Measurements from ENCODE around the gene KHSRP. TPM values are rescaled to one million over a fixed set of nuclear protein-coding genes. Genes with fewer than 3 reads are reported as not detected.
"Not testable (repeated sequence)": the region's sequence is repeated elsewhere in the genome, so short reads cannot be mapped to it uniquely, and the experiment has no call there.

KHSRP gene
- total and polyA plus RNA-seq, 10 of the 15 experiments (the other 5 are each of a cell fraction or from before 2014, with no cell fraction given), result 4.8 to 440 (median 82.0) TPM

GRCh38 chr19:6429419-6430221, 5.0 kb upstream of the KHSRP start:
- no peak for DNase-seq (ENCODE audit: low read depth, low spot score)
- H3K4me1 ChIP-seq (ENCODE audit: control insufficient read depth, insufficient read depth, low read length), result peaks cover 5% of the 10 kb centered on the region
- SMC1A ChIA-PET (ENCODE audit: uncharacterized antibody, unreplicated experiment), result no interaction called here
- TF ChIP-seq PML (IDR thresholded peaks at IDR 0.05; ENCODE audit: low read length) (no peak), ZNF24 (IDR thresholded peaks at IDR 0.05) (no peak), HDAC2 (IDR thresholded peaks at IDR 0.05) (no peak), STAT3 (IDR thresholded peaks at IDR 0.05; ENCODE audit: low read depth, low read length) (no peak), NFYA (IDR thresholded peaks at IDR 0.05; ENCODE audit: borderline replicate concordance, low read depth, low read length) (no peak), NR2F1 (conservative IDR thresholded peaks at IDR 0.05) (no peak), JUND (IDR thresholded peaks at IDR 0.05; ENCODE audit: low read depth, low read length) (no peak), ZBTB33 (IDR thresholded peaks at IDR 0.05) (no peak)
- H3K9me3 ChIP-seq (replicated peaks; ENCODE audit: control insufficient read depth, insufficient read depth, low read length), result no peaks in the 10 kb centered on the region; the same call in 2 of the 3 replicates
- no peaks in the 10 kb centered on the region for H3K27me3 ChIP-seq (replicated peaks in 1 of 2; ENCODE audit: control insufficient read depth in 2 of 2, insufficient read depth in 2 of 2, low read length in 1 of 2)
- H3K27ac ChIP-seq (ENCODE audit: control insufficient read depth, insufficient read depth), result no peak overlapping the region
- in situ Hi-C loops (cut with MboI), result no loop called here
- CTCF ChIA-PET, result no interaction called here
- peak overlapping the region; percentile 28 for H2AFZ ChIP-seq (ENCODE audit: control insufficient read depth, low read depth, low read length)
- intact Hi-C loops (cut with micrococcal nuclease; ENCODE audit: unreplicated experiment), result no loop called here
- H4K20me1 ChIP-seq (ENCODE audit: control insufficient read depth, insufficient read depth), result no peaks in the 10 kb centered on the region
- ATAC-seq, result no peak
- FAIRE-seq, result no peak
- BruUV-seq (replicated peaks), result no TSS peak
- H3K4me3 ChIP-seq, result no peak overlapping the region
- H3K9ac ChIP-seq (ENCODE audit: control insufficient read depth, insufficient read depth, low read length), result no peak overlapping the region
- POLR2A ChIA-PET, result no interaction called here
- RAD21 ChIA-PET (ENCODE audit: unreplicated experiment), result no interaction called here
- no peak overlapping the region for H3K4me2 ChIP-seq (ENCODE audit: control insufficient read depth, insufficient read depth)
- H3K36me3 ChIP-seq (ENCODE audit: control insufficient read depth in 2 of 2, insufficient read depth in 2 of 2, low read length in 1 of 2), result no peaks in the 10 kb centered on the region
- WGBS (ENCODE audit: insufficient coverage, insufficient replicate concordance, low lambda C conversion rate, missing lambda C conversion rate), result 59% methylated on average over 18 of the region's 20 CpGs
- no peaks in the 10 kb centered on the region; the same call in 1 of the 2 replicates for H3K79me2 ChIP-seq (ENCODE audit: control insufficient read depth, insufficient read depth, low read length)

GRCh38 chr19:6428692-6429418, 4.2 kb upstream of the KHSRP start:
- intact Hi-C loops (cut with micrococcal nuclease; ENCODE audit: unreplicated experiment), result not testable (repeated sequence)

More at GRCh38 chr19:6428692-6429418, 4.2 kb upstream of the KHSRP start:
- H3K9ac ChIP-seq (ENCODE audit: control insufficient read depth, insufficient read depth, low read length); H3K79me2 ChIP-seq (ENCODE audit: control insufficient read depth, insufficient read depth, low read length); RAD21 ChIA-PET (ENCODE audit: unreplicated experiment); H3K27ac ChIP-seq (ENCODE audit: control insufficient read depth, insufficient read depth); H3K9me3 ChIP-seq (replicated peaks; ENCODE audit: control insufficient read depth, insufficient read depth, low read length); H3K4me1 ChIP-seq (ENCODE audit: control insufficient read depth, insufficient read depth, low read length); DNase-seq (ENCODE audit: low read depth, low spot score); H3K36me3 ChIP-seq (ENCODE audit: control insufficient read depth in 2 of 2, insufficient read depth in 2 of 2, low read length in 1 of 2); in situ Hi-C loops (cut with MboI); BruUV-seq (replicated peaks); H4K20me1 ChIP-seq (ENCODE audit: control insufficient read depth, insufficient read depth); H3K4me3 ChIP-seq; H3K27me3 ChIP-seq (replicated peaks in 1 of 2; ENCODE audit: control insufficient read depth in 2 of 2, insufficient read depth in 2 of 2, low read length in 1 of 2); ATAC-seq; FAIRE-seq; H3K4me2 ChIP-seq (ENCODE audit: control insufficient read depth, insufficient read depth); SMC1A ChIA-PET (ENCODE audit: uncharacterized antibody, unreplicated experiment); CTCF ChIA-PET: not testable (repeated sequence)
- WGBS (ENCODE audit: insufficient coverage, insufficient replicate concordance, low lambda C conversion rate, missing lambda C conversion rate), result 66% methylated on average over 2 of the region's 2 CpGs
- POLR2A ChIA-PET, result interaction anchor here (0.6 kb wide), 2 partner anchors 50 to 418 kb away, joined by 4 read pairs; no protein-coding TSS in a partner anchor
- H2AFZ ChIP-seq (ENCODE audit: control insufficient read depth, low read depth, low read length), result peak overlapping the region; percentile 28; the same call in 1 of the 2 replicates

All from GM12878 (cell line).